Brain microvascular endothelial cell (primary cell): ENCODE results near the gene KMT2E.
"Not testable (repeated sequence)": the region's sequence is repeated elsewhere in the genome, so short reads cannot be mapped to it uniquely, and the experiment has no call there.

Experiments
- DNase-seq: peaks from one replicate; pipeline ENCODE4 v3.0.0-alpha.2; 2020
- H3K27ac ChIP-seq: fragments of 250-450 bp; sonication (Bioruptor Pico); 2 replicates; pipeline ENCODE4 v1.5.1; 2020; ENCODE audit warnings: mild to moderate bottlenecking, moderate library complexity
- H3K27me3 ChIP-seq: fragments of 250-450 bp; sonication (Bioruptor Pico); replicated peaks from 2 replicates; pipeline ENCODE4 v1.5.1; 2020; ENCODE audit warnings: mild to moderate bottlenecking
- H3K36me3 ChIP-seq: fragments of 250-450 bp; sonication (Bioruptor Pico); replicated peaks from 2 replicates; pipeline ENCODE4 v1.5.1; 2020; ENCODE audit warnings: mild to moderate bottlenecking
- H3K4me3 ChIP-seq: 2 replicates; pipeline ENCODE4 v1.5.1; 2011; ENCODE audit warnings: low read depth, mild to moderate bottlenecking, control low read depth, low read length, moderate library complexity
- in situ Hi-C: cut with HindIII; loops from 2 replicates; pipeline ENCODE4 v1.10.0; 2017; ENCODE audit warnings: low sequenced_read_pairs, low pct_ligation_motif_present
- TF ChIP-seq, protein P1 (sequence below): IDR thresholded peaks from 2 replicates; pipeline ENCODE4 v1.5.1; 2011; ENCODE audit warnings: low read depth, mild to moderate bottlenecking, moderate library complexity, low read length, control low read depth, inconsistent platforms; ENCODE audit errors: missing control alignments

Gene KMT2E

DNA sequence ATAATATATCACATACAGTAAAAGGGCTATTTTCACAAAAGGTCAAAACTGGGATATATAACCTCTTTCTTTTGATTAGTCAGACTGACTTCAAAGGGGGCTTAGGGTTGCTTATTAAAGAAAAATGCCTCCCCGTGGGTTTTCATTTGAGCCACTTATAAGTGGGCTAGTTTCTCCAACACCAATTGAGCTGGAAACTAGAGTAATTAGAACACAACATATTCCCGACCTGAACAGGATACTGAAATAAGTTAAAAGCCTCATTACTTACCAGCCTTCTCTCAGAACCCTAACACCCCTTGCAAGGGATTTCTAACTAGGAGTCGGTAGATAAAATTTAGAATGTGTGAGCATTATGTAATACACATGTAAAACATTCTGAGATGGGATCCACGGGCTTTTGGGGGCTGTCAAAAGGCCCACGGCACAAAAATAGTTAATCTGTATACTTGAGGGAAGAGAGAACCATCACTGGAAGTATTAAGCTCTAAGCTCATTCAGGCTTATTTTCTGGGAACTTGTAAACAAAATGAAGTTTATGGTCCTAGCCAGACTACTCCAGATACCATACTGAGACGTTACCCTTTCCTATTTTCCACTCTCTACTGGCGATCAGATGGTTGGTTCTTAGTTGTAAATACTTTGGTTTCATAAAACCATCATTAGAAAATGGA lies 29.3 kb upstream of the KMT2E start:
- Histone ChIP-seq H3K27me3 (no peaks in the 10 kb centered on the region), H3K4me3 (peak overlapping the region; percentile 64), H3K36me3 (peaks cover 5% of the 10 kb centered on the region), H3K27ac (peak overlapping the region; percentile 97)
- DNase-seq = no peak
- TF ChIP-seq, protein P1, sequence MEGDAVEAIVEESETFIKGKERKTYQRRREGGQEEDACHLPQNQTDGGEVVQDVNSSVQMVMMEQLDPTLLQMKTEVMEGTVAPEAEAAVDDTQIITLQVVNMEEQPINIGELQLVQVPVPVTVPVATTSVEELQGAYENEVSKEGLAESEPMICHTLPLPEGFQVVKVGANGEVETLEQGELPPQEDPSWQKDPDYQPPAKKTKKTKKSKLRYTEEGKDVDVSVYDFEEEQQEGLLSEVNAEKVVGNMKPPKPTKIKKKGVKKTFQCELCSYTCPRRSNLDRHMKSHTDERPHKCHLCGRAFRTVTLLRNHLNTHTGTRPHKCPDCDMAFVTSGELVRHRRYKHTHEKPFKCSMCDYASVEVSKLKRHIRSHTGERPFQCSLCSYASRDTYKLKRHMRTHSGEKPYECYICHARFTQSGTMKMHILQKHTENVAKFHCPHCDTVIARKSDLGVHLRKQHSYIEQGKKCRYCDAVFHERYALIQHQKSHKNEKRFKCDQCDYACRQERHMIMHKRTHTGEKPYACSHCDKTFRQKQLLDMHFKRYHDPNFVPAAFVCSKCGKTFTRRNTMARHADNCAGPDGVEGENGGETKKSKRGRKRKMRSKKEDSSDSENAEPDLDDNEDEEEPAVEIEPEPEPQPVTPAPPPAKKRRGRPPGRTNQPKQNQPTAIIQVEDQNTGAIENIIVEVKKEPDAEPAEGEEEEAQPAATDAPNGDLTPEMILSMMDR = no peak
- in situ Hi-C loops = loop anchor here (25.0 kb wide), 1 partner anchor 103 kb away; no protein-coding TSS in a partner anchor

DNA sequence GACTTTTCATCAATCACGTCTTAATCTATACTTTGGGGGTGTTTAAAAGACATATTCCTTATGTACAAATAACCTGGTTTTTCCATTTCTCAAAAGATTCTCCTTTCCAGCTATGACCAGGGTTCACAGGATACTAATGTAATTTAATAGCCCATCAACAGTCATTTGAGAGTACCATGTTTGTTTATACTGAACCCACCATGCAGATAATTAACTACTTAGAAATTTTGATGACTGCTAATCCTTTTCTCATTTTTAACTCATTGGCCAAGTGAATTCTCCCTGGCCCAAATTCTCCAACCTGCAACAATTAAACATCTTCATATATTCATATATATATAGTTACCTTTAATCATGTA lies 28.8 kb upstream of the KMT2E start:
- TF ChIP-seq, protein P1 = no peak

GRCh38 chr7:104986628-104987259 lies 27.3 kb upstream of the KMT2E start:
- H3K36me3 ChIP-seq = peaks cover 12% of the 10 kb centered on the region
- H3K27me3 ChIP-seq = no peaks in the 10 kb centered on the region
- DNase-seq = no peak
- no peak overlapping the region for H3K27ac ChIP-seq
- H3K4me3 ChIP-seq = no peak overlapping the region
- in situ Hi-C loops = loop anchor here (25.0 kb wide), 1 partner anchor 101 kb away; no protein-coding TSS in a partner anchor
- TF ChIP-seq, protein P1 = no peak

More for the DNA sequence above, 28.8 kb upstream of the KMT2E start:
- Histone ChIP-seq H3K36me3 (peaks cover 5% of the 10 kb centered on the region), H3K27me3 (no peaks in the 10 kb centered on the region), H3K4me3 (no peak overlapping the region), H3K27ac (no peak overlapping the region)
- in situ Hi-C loops = loop anchor here (25.0 kb wide), 1 partner anchor 102 kb away; no protein-coding TSS in a partner anchor
- DNase-seq = no peak

DNA sequence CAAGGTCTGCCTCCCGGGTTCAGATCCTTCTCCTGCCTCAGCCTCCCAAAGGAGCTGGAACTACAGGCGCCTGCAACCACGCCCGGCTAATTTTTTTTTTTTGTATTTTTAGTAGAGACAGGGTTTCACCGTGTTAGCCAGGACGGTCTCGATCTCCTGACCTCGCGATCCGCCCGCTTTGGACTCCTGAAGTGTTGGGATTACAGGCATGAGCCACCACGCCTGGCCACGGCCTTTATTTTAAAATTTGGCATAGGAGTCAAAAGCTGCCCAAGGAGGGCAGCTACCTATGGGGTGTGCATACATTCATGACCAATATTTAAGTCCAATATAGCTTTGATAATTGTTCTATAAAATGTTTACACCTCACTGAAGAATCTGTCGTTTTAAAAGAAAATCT lies 26.6 kb upstream of the KMT2E start:
- peaks cover 12% of the 10 kb centered on the region for H3K36me3 ChIP-seq
- H3K27me3 ChIP-seq, DNase-seq, H3K27ac ChIP-seq, H3K4me3 ChIP-seq: not testable (repeated sequence)
- in situ Hi-C loops = loop anchor here (25.0 kb wide), 1 partner anchor 100 kb away; no protein-coding TSS in a partner anchor

GRCh38 chr7:104990983-104991382 lies 23.0 kb upstream of the KMT2E start:
- in situ Hi-C loops = loop anchor here (25.0 kb wide), 1 partner anchor 96 kb away; no protein-coding TSS in a partner anchor
- Histone ChIP-seq H3K4me3 (no peak overlapping the region), H3K27ac (no peak overlapping the region), H3K27me3 (no peaks in the 10 kb centered on the region), H3K36me3 (peaks cover 15% of the 10 kb centered on the region)
- no peak for DNase-seq
- TF ChIP-seq, protein P1 = no peak

DNA sequence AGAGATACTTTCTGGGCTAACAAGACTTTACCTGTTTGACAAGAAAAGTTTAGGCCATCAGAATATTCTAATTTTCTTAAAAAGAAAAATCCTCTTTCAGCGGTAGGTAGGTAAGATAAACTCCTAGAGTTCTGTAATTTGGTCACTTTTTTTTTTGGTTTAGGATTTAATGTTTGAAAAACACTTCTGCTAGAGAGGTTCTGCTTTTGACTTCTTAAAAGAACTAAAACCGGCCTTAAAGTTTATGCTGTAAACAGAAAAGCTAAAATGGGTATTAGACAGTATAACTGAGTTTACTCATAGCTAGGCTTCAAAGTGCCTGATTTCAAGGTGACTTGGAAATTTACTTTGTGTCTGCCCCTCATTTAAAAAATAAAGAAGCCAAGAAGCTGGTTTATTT lies 21.7 kb upstream of the KMT2E start:
- Histone ChIP-seq H3K27ac (no peak overlapping the region), H3K36me3 (peaks cover 15% of the 10 kb centered on the region), H3K4me3 (no peak overlapping the region), H3K27me3 (no peaks in the 10 kb centered on the region)
- DNase-seq = no peak
- in situ Hi-C loops = loop anchor here (25.0 kb wide), 1 partner anchor 95 kb away; no protein-coding TSS in a partner anchor
- TF ChIP-seq, protein P1 = no peak
